OCI-M1 (cell line): ENCODE results near the gene MOGAT1.
A peak's percentile ranks its signal among the peaks of the same experiment; 100 is the strongest.
"Not testable (repeated sequence)": the region's sequence is repeated elsewhere in the genome, so short reads cannot be mapped to it uniquely, and the experiment has no call there.

Source experiments
- DNase-seq: peaks from one replicate; lab custom pipeline; 2025; lab: John Stamatoyannopoulos, UW

Gene MOGAT1

GRCh38 chr2:222743251-222743812 is 71.9 kb downstream of the MOGAT1 start:
- no peak for DNase-seq

- no peak for DNase-seq
Observed at GRCh38 chr2:222745836-222746559, 74.5 kb downstream of the MOGAT1 start.

DNA sequence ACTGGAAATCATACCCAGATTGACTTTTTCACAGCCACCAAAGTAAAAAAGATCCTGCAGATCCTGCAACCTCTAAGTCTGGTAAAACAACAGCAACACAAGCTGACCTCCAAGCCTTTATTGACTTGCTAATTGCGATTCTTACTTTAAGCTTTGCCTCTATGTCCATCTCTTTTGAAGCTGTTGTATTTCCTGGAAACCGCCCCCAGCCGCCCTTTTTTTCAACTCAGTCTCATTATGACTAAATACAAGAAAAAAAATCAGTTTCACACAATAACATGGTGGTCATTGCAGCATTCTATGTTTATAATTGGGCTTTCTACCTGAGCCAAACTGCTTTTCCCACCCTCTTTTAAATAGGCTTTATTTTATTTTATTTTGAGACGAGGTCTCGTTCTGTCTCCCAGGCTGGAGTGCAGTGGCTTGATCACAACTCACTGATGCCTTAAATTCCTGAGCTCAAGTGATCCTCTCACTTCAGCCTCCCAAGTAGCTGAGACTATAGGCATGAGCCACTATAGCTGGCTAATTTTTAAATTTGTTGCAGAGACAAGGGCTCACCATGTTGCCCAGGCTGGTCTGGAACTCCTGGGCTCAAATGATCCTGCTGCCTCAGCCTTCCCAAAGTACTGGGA is 76.2 kb downstream of the MOGAT1 start:
- no peak for DNase-seq

DNA sequence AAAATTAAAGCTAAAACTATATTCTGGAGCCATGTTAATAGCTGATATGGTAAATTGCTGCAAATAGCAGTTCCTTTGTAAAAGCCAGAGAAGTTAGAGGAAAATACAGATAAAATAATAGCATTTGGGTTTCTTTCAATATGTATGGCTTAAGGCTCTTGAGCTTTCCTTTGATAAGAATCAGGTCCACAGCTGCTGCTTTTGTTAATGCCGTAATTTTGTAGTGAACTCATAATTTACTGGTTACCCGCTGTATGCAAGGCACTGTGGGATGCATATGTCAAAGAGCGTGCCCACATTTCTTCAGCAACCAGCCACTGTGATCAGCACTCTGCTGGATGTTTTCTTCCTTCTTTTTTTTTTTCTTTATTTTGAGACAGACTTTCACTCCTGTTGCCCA is 79.1 kb downstream of the MOGAT1 start:
- DNase-seq, result no peak

DNA sequence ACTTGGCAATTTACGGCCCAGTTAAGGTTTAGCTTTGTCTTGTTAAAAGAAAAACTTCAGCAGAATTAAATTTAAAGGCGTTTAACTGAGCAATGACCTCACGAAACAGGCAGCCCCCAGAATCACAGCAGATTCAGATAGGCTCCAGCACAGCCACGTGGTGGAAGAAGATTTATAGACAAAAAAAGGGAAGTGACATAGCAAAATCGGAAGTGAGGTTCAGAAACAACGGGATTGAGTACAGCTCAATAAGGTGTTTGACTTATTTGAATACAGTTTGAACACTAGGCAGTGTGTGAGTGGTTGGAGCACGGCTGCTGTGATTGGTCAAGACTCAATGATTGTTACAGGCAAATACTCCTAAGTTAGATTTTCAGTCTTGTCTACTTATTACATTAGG is 79.8 kb downstream of the MOGAT1 start:
- DNase-seq, result peak; percentile 87

- DNase-seq, result no peak
Observed at GRCh38 chr2:222751821-222752719, 80.6 kb downstream of the MOGAT1 start.

- no peak for DNase-seq
Observed at GRCh38 chr2:222752746-222753145, 81.3 kb downstream of the MOGAT1 start.

- DNase-seq, result no peak
Observed at GRCh38 chr2:222753251-222753824, 81.9 kb downstream of the MOGAT1 start.

GRCh38 chr2:222754324-222754930 is 83.0 kb downstream of the MOGAT1 start:
- DNase-seq, result no peak

GRCh38 chr2:222755593-222755992 is 84.1 kb downstream of the MOGAT1 start:
- not testable (repeated sequence) for DNase-seq

DNA sequence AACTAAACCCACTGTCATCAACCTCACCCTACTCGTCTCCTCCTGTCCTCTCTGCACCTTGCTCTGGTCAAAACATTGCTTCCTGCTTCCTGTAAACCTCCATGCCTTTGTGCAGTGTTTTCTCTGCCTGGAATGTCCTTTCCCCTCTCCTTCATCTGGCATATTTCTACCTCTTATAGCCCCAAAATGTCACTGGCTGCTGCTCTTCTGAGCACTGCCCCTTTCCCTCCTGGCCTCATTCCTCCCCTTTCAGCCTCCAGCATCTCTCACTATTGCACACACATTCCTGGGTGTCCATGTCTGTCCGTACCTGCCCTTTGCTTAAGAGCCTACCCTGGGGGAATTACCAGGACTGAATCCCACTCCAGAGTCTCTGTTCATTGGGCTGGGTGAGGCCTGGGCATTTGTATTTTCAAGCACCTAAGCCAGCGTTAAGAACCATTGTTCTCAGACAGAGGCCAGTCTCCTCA is 84.9 kb downstream of the MOGAT1 start:
- no peak for DNase-seq

DNA sequence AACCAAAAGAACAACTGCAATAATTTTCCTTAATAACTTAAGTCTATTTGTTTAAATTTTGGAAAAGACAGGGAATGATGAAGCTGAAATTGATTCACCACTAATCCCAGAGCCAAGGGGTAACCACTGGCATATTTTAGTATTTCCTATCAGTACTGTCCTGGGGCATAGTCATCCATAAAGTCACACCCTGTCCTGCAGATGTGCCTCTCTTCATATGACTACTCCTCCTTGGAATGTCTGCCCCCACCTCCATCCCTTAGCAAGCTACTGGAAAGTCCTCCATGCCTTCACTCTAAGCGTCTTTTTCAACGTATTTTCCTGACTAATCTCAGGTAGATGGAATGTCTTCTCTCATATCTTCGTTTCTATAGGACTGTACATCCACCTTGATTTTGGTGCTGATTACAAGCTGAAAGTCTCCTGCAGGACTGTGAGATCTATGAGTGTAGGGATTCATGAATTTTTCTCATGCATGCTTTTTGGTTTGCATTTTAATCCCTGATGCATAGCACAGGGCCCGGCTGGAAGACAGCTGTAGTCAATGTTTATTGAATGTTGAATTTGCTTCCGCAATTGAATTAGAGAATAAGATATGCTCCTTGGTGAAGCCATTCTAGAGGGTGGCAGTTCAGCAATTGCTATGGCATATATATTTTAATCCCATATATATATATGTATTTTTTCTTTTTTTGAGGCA is 85.6 kb downstream of the MOGAT1 start:
- DNase-seq, result no peak
